Fibroblast of lung (primary cell): Measurements from ENCODE around the gene DIS3L.

Experiments used
- CTCF ChIP-seq, 2 donors: IDR thresholded peaks in 1 of 2; conservative IDR thresholded peaks in 1 of 2; 1 replicate in 1 of 2; 2 replicates in 1 of 2; pipeline ENCODE4 v1.5.1; 2011 to 2012; ENCODE audit warnings: low read length in 2 of 2, control low read depth in 1 of 2, inconsistent platforms in 1 of 2, low read depth in 1 of 2, mild to moderate bottlenecking in 1 of 2
- EZH2 ChIP-seq: IDR thresholded peaks from 2 replicates; pipeline ENCODE4 v1.5.1; 2012; ENCODE audit warnings: low read length, control low read depth, mild to moderate bottlenecking; ENCODE audit errors: missing control alignments

GRCh38 chr15:66256692-66257091 is 36.7 kb upstream of the DIS3L start:
- TF ChIP-seq CTCF (conservative IDR thresholded peaks at IDR 0.05 in 1 of 2, IDR thresholded peaks at IDR 0.05 in 1 of 2; ENCODE audit: low read depth in 1 of 2, low read length in 2 of 2): no peak
- TF ChIP-seq EZH2: peak; percentile 56
